Fibroblast of skin of scalp (primary cell): ENCODE data around the gene FAM117A.
"Not testable (repeated sequence)": the region's sequence is repeated elsewhere in the genome, so short reads cannot be mapped to it uniquely, and the experiment has no call there.

ENCODE experiments used
- DNase-seq: peaks from one replicate; pipeline ENCODE4 v3.0.0-alpha.2; 2013

Gene FAM117A

GRCh38 chr17:49676276-49676868, 87.6 kb downstream of the FAM117A start:
- DNase-seq = no peak

- DNase-seq = no peak
Measured at GRCh38 chr17:49674507-49674906, 89.4 kb downstream of the FAM117A start.

- not testable (repeated sequence) for DNase-seq
Measured at GRCh38 chr17:49673679-49674078, 90.3 kb downstream of the FAM117A start.

GRCh38 chr17:49670641-49671040, 93.3 kb downstream of the FAM117A start:
- no peak for DNase-seq

GRCh38 chr17:49670002-49670401, 93.9 kb downstream of the FAM117A start:
- DNase-seq = no peak

GRCh38 chr17:49667854-49668253, 96.1 kb downstream of the FAM117A start:
- no peak for DNase-seq

- DNase-seq = no peak
Measured at GRCh38 chr17:49664706-49665211, 99.2 kb downstream of the FAM117A start.
